IPS DF 19.7 (cell line): ENCODE measurements around the gene RGCC.

Experiments used
- DNase-seq: peaks from one replicate; pipeline ENCODE4 v3.0.0-alpha.2; 2013; ENCODE audit warnings: low read depth, low spot score

RGCC gene

DNA sequence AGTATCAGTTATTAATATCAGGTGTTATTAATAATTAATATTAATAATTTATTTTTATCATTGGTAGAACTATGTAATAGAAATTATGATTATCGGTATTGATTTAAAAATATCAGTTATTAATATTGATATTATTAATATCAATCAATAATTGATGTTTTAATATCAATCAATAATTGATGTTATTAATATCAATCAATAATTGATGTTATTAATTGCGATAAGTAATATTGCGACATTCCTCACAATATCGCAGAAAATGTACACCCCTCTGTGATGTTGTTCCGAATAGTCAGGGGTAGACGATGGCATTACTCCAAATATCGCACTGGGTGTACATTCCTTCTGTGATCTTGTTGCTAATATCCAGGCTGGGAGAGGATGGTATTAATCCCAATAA lies 3.7 kb upstream of the RGCC start:
- no peak for DNase-seq

DNA sequence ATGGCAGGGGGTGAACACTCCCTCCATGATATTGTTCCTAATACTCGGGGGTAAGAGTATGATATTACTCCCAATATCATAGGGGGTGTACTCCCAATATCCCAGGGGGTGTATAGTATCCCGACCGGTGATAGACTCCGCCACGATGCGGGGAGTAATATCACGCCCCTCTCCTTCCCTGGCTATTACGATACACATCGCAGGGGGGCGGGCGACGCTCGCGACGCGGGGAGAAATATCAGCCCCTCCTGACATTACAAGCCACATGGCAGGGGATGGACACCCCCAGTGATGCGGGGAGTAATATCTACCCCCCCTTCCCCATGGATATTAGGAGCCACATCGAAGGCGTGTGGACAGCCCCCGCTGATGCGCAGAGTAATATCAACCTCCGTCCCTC lies 3.2 kb upstream of the RGCC start:
- no peak for DNase-seq

- DNase-seq, result no peak
Observed at GRCh38 chr13:41455725-41456419, 1.5 kb upstream of the RGCC start.

GRCh38 chr13:41457589-41458186 lies 338 bp downstream of the RGCC start:
- no peak for DNase-seq

DNA sequence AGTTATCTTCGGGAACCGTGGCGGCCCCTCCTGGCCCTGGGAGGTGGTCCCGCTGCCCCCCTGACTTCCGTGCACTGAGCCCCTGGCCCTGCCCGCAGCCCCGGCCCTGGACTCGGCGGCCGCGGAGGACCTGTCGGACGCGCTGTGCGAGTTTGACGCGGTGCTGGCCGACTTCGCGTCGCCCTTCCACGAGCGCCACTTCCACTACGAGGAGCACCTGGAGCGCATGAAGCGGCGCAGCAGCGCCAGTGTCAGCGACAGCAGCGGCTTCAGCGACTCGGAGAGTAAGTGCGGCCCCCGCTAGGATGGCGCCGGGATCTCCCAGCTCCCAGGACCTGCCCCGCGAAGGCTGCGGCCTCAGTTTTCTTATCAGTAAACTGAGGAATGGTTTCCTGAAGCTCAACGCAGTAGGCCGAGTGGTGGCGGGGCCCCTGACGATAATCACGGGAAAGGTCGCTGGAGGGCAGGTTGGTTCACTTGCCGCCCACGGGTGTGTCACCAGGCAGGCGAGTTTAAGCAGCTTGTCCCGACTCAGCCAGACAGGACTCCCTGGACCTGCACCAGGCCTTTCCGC lies 924 bp downstream of the RGCC start:
- no peak for DNase-seq

DNA sequence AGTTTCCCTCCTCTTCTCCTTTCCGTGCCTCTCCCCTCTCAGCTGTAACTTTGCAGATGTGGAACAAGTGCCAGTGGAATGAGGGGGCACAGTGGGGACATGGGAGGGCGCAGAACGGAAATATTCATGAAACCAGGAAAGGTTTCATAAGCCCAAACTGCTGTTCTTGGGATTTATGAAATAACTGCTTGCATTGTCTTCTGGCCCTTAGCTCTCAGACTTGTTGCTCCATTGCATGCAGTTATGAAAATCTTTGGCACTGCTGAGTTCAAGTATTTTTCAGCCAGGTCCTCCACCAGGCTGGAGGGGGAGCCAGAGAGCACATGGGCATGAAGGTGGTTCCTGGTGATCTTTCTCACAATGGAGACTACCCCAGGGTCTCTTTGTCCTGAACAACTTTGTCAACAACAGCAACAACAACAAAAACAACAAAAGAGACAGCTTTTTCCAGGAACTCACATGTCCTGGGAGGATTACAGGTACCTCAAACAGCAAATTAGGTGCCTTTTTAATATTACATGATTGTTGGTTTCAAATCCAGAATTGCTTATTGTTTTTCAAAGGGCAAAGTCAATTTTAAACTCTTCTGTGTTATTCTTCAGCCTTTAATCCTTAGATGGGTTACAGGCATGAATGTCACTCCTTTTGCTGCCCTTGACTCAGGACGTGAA lies 1.5 kb downstream of the RGCC start:
- DNase-seq, result peak; percentile 23

GRCh38 chr13:41459432-41460073 lies 2.2 kb downstream of the RGCC start:
- DNase-seq, result no peak

GRCh38 chr13:41460074-41460465 lies 2.7 kb downstream of the RGCC start:
- no peak for DNase-seq

DNA sequence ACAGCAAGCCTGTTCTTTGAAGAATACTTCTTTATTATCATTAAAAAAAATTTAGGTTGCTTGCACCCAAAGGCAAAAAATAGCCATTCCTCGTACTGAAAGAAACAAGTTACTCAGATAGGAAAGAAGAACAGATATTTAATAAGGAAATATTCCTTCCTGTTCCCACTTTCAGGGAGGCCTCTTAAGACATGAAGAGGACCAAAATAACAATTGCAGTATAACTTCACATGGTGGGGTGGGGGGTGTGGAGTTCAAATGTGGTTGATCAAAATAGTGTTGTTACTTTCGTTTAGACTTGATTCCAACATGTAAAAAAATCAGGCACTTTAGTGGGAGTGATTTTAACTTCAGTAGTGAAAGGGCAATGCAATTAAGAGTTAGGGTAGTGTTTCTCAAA lies 3.6 kb downstream of the RGCC start:
- no peak for DNase-seq

- no peak for DNase-seq
Observed at GRCh38 chr13:41461527-41462139, 4.3 kb downstream of the RGCC start.

- DNase-seq, result no peak
Observed at GRCh38 chr13:41462427-41462826, 5.1 kb downstream of the RGCC start.

DNA sequence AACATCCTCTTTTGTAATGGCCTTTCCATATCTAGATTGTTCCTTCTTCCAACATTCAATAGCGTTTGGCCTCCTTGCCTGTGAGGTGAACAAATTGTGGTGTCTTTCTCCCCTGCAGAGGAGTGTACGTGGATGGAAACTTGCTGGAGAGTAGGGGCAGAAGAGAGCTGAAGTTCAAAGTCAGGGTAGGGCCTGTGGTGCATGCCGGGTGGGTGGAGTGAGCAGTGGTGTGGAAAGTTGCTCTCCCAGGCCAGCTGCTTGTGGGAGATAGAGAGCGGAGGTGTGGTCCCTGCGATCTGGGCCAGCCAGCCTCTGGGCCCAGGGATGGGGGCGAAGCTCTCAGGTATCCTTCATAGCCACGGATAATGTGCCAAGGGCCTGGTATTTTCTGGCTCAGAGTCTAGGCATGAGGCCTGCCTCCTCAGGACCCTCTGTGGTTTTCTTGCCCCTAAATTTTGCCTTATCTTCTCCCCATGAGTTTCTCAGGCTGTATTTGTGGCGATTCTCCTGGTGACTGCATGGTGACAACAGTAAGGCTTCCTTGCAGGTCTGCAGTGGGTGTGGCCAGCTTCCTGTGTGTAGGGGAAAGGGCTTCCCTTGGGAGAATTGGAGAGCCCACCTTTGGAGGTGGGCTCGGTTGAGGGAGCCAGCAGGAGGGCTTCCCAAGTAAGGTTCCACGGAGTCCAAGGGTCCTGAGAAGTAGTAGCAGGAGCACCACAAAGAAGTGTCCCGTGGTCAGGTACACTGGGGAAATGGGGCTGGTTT lies 6.7 kb downstream of the RGCC start:
- DNase-seq, result no peak

DNA sequence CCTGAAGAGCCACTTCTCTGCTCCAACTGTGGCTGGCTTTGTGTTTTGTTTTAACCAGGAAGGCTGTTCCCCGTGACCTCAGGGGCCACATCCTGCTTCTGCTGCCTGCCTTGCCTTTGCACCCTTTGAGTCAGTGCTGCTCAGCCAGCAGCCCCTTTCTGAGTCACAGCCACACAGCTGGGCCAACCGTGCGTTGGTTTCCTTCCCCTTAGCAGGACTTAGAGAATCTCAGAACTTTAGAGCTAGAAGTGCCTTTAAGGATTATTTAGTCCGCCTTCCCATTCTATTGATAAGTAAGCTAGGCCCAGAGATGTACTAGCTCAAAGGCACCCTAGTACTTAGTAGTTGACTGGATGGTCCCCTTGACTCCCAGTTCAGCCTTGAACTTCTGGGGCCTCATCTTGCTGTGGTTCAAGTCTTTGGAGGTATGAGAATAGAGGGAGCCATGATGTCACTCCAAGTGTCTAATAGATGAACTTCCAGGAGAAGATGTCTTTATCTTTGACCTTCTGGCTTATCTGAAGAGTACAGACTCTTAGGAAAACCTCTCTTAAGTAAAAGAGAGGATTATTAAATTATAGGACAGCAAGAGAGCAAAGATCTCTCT lies 8.0 kb downstream of the RGCC start:
- no peak for DNase-seq

- DNase-seq, result no peak
Observed at GRCh38 chr13:41465898-41466320, 8.6 kb downstream of the RGCC start.

DNA sequence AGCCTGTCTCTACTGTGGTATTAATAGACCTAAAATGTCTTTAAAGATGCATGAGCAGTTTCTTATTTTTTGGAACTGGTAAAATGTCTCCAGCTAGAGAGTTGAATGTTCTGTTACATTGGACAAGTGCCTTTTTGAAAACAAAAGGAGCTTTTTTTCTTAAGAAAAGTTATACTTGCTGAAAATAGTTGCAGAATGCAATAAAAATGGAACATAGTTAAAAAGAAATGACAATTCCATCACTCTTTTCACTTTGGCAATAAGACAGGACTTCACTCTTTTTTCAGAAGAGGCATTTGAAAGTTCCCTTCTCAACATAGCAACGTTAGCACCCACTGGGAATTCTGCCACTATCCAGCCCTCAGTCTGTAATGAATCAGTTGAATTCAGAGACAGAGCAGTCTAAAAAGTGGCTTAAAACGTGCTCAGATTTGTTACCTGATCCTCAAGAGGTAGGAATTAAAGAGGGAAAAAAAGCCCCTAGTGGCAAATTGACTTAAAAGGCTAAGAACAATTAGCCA lies 10.1 kb downstream of the RGCC start:
- DNase-seq, result no peak

- no peak for DNase-seq
Observed at GRCh38 chr13:41468631-41469030, 11.3 kb downstream of the RGCC start.

DNA sequence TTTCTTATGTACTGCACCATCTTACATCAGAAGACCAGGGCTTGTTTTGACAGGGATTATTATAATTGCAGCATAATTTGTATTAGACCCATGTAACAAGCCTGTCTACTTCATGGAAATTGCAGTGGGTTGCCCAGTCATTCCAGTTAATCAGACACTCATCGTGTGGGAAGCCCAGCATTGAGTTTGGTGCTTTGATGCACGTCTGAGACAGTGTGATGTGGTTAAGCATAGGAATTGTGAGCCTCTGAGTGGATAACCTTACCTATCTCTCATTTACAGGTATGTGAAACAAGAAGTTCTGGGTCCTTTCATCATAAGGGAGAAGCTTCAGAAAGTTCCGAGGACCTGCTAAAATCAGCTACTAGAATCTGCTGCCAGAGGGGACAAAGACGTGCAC lies 12.8 kb downstream of the RGCC start:
- DNase-seq, result no peak

- no peak for DNase-seq
Observed at GRCh38 chr13:41471785-41472184, 14.4 kb downstream of the RGCC start.

GRCh38 chr13:41487222-41487621 lies 29.9 kb downstream of the RGCC start:
- no peak for DNase-seq

- no peak for DNase-seq
Observed at GRCh38 chr13:41488124-41488523, 30.8 kb downstream of the RGCC start.
